ENCODE results near the gene HDAC9. TPM values are rescaled to one million over a fixed set of nuclear protein-coding genes. Genes with fewer than 3 reads are reported as not detected.

HDAC9 gene
- total RNA-seq, 1 donor from 2014 or later = 3.6 TPM

DNA sequence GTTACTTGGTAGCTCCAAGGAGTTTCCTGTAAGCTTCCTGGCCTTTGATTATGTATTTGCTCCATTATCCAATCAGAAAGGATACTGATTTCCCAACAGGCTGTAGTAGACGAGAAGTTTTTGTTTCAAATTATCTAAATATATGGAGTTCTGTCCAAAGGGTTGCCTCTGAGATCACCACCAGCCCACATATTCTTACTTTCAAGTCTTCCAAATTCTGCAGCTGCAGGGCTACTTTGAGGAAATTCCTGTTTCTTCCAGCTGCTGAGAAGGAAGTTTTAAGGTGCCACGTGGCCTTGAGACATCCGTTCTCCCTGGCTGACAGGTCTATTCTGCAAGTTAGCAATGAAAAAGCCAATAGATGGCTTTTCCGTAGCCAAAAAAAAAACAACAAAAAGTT lies 335.9 kb downstream of the HDAC9 start:
- no peaks in the 10 kb centered on the region for H3K9me3 Mint-ChIP-seq (ENCODE audit: low read depth)
- H3K27me3 Mint-ChIP-seq = no peaks in the 10 kb centered on the region
- TF ChIP-seq, protein P1, sequence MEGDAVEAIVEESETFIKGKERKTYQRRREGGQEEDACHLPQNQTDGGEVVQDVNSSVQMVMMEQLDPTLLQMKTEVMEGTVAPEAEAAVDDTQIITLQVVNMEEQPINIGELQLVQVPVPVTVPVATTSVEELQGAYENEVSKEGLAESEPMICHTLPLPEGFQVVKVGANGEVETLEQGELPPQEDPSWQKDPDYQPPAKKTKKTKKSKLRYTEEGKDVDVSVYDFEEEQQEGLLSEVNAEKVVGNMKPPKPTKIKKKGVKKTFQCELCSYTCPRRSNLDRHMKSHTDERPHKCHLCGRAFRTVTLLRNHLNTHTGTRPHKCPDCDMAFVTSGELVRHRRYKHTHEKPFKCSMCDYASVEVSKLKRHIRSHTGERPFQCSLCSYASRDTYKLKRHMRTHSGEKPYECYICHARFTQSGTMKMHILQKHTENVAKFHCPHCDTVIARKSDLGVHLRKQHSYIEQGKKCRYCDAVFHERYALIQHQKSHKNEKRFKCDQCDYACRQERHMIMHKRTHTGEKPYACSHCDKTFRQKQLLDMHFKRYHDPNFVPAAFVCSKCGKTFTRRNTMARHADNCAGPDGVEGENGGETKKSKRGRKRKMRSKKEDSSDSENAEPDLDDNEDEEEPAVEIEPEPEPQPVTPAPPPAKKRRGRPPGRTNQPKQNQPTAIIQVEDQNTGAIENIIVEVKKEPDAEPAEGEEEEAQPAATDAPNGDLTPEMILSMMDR (IDR thresholded peaks at IDR 0.05; ENCODE audit: unreplicated experiment) = no peak
- H3K27ac Mint-ChIP-seq = no peak overlapping the region
- no peak for DNase-seq (ENCODE audit: low spot score, unreplicated experiment)
- H3K4me1 Mint-ChIP-seq (ENCODE audit: low read depth) = no peaks in the 10 kb centered on the region
- H3K36me3 Mint-ChIP-seq (ENCODE audit: insufficient read depth) = no peaks in the 10 kb centered on the region
- H3K4me3 Mint-ChIP-seq (ENCODE audit: low read depth) = no peak overlapping the region

DNA sequence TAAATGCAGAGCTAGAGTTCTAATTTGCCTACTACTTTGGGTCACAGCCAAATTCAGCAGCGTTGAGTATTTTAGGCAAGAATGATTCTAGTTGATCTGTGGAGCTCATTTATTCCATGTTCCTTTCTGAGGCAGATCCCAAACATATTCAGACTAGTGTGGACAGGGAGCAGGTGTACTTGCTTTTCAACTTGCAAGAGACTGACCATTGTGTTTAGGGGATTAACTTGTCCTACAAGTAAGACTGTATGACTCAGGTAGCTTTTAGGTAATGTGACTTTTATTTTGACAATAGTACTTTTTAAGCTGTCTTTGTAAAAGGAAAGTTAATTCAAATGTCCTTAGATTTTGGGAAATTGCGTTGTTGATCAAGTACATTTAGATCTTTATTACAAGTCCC lies 336.4 kb downstream of the HDAC9 start:
- H3K27ac Mint-ChIP-seq = no peak overlapping the region
- no peaks in the 10 kb centered on the region for H3K9me3 Mint-ChIP-seq (ENCODE audit: low read depth)
- TF ChIP-seq, protein P1 (IDR thresholded peaks at IDR 0.05; ENCODE audit: unreplicated experiment) = no peak
- H3K36me3 Mint-ChIP-seq (ENCODE audit: insufficient read depth) = no peaks in the 10 kb centered on the region
- no peaks in the 10 kb centered on the region for H3K4me1 Mint-ChIP-seq (ENCODE audit: low read depth)
- H3K4me3 Mint-ChIP-seq (ENCODE audit: low read depth) = no peak overlapping the region
- DNase-seq (ENCODE audit: low spot score, unreplicated experiment) = no peak
- no peaks in the 10 kb centered on the region for H3K27me3 Mint-ChIP-seq

DNA sequence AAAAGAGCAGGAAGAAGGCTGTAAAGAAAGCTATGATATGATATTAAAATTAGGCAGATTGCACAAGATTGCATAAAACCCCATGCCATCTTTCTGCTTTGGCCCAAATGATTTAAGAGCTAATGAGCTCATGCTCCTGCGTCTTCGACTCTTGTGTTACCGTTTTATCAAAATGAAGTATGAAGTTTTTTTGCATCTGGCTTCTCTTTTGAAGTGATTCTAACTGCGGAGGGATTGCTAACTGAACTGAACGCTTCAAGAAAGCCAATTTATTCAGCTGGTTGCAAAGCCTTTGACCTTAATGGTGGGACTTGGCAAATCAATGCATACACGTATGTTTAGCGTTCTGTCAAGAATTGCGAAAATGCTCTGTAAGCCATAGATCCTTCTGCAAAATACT lies 339.0 kb downstream of the HDAC9 start:
- Mint-ChIP-seq H3K4me1 (ENCODE audit: low read depth) (no peaks in the 10 kb centered on the region), H3K9me3 (ENCODE audit: low read depth) (no peaks in the 10 kb centered on the region), H3K27me3 (no peaks in the 10 kb centered on the region), H3K36me3 (ENCODE audit: insufficient read depth) (no peaks in the 10 kb centered on the region), H3K27ac (no peak overlapping the region), H3K4me3 (ENCODE audit: low read depth) (no peak overlapping the region)
- TF ChIP-seq, protein P1 (IDR thresholded peaks at IDR 0.05; ENCODE audit: unreplicated experiment) = no peak
- no peak for DNase-seq (ENCODE audit: low spot score, unreplicated experiment)

DNA sequence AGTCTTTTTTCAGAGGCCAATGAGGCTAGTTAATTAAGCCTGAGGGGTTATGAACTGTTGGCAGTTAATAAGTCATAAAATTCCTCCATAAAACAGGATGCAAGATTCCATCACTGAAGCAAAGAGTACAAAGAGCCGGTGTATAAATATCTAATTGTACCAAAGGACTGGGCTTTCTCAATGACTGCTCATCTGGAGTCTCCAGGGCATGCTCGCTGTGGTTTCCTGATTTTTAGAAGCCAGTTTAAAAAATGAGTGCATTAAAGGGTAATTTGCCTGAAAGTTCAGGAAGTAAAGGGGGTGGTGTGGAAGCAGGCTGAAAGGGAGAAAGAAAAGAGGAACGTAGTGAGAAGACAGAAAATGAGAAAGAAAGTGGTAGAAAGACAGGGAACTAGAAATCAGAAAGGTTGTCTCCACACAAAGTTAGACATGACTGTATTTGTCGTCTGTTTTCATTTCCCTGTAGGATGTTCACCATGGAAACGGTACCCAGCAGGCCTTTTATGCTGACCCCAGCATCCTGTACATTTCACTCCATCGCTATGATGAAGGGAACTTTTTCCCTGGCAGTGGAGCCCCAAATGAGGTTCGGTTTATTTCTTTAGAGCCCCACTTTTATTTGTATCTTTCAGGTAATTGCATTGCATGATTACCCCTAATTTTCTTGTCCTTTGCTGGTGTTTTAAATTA lies 339.6 kb downstream of the HDAC9 start:
- DNase-seq (ENCODE audit: low spot score, unreplicated experiment) = no peak
- Mint-ChIP-seq H3K27me3 (no peaks in the 10 kb centered on the region), H3K4me3 (ENCODE audit: low read depth) (no peak overlapping the region), H3K36me3 (ENCODE audit: insufficient read depth) (no peaks in the 10 kb centered on the region), H3K9me3 (ENCODE audit: low read depth) (no peaks in the 10 kb centered on the region), H3K27ac (no peak overlapping the region), H3K4me1 (ENCODE audit: low read depth) (no peaks in the 10 kb centered on the region)
- TF ChIP-seq, protein P1 (IDR thresholded peaks at IDR 0.05; ENCODE audit: unreplicated experiment) = no peak

DNA sequence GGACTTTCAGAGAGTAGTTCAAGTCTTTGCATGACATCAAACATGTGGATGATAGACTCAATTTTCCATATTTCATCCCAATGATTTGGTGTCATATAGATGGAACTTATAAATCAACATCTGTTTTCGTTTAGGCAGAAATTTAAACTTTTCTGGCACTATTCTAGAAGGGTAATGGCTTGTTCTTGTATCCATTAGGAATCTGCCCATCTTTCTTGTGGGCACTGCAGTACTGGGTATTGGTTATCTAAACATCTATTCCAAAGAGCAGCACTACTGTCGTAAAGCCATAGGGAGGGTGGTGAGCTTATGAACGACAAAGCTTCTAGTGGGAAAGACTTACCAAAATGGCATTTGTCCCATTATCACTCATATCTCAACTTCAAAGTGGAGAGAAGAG lies 348.4 kb downstream of the HDAC9 start:
- Mint-ChIP-seq H3K27ac (no peak overlapping the region), H3K36me3 (ENCODE audit: insufficient read depth) (no peaks in the 10 kb centered on the region), H3K27me3 (no peaks in the 10 kb centered on the region), H3K4me3 (ENCODE audit: low read depth) (no peak overlapping the region), H3K9me3 (ENCODE audit: low read depth) (no peaks in the 10 kb centered on the region), H3K4me1 (ENCODE audit: low read depth) (peaks cover 4% of the 10 kb centered on the region)
- DNase-seq (ENCODE audit: low spot score, unreplicated experiment) = no peak
- TF ChIP-seq, protein P1 (IDR thresholded peaks at IDR 0.05; ENCODE audit: unreplicated experiment) = no peak

Data from progenitor cell of endocrine pancreas (in vitro differentiated cells).